M059J (cell line): ENCODE data around the gene OVCA2. TPM values are rescaled to one million over a fixed set of nuclear protein-coding genes. Genes with fewer than 3 reads are reported as not detected.

Experiments
- DNase-seq: peaks from one replicate; pipeline ENCODE4 v3.0.0-alpha.2; 2012; ENCODE audit warnings: low read depth
- total RNA-seq: library from RNA; depleted of rRNA; stranded (reverse); fragments of >200 nt; shearing (Covaris generic); gene quantifications from 2 replicates; pipeline ENCODE4 v1.2.3, GENCODE V29; 2014; rRNA removed

Gene OVCA2
- total RNA-seq, 1 experiment from 2014 or later = 18.9 TPM

- DNase-seq = peak; percentile 65
Observed at GRCh38 chr17:2084766-2085647, 43.2 kb downstream of the OVCA2 start.

GRCh38 chr17:2085648-2085949, 43.8 kb downstream of the OVCA2 start:
- peak; percentile 67 for DNase-seq

GRCh38 chr17:2086306-2086705, 44.5 kb downstream of the OVCA2 start:
- no peak for DNase-seq

- peak; percentile 68 for DNase-seq
Observed at GRCh38 chr17:2087597-2088211, 45.9 kb downstream of the OVCA2 start.

GRCh38 chr17:2089021-2089422, 47.2 kb downstream of the OVCA2 start:
- no peak for DNase-seq

DNA sequence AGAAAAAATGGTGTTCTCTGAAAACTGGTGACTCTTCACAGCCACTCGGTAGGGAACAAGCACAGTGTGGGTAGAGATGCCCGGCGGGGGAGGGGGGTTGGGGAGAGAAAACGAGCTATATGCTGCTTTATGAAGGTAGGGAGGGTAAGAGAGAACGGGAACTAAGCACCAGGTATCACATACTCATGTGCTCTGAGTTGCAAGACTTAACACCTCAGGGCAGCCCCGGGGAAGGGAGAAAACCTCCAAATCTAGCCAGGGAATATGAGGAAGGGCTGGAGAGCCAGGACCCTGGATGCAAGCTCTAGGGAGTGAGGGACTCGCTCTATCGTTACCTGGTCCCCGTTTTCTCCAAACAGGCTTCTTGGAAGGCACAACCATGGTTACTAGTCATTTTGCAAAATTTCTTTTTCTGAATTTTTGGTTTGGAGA, 48.4 kb downstream of the OVCA2 start:
- no peak for DNase-seq

- peak; percentile 92 for DNase-seq
Observed at GRCh38 chr17:2090804-2091534, 49.1 kb downstream of the OVCA2 start.

- no peak for DNase-seq
Observed at GRCh38 chr17:2092253-2092652, 50.4 kb downstream of the OVCA2 start.

Other genes starting within 250 kb of the OVCA2 start
- gene SMYD4, start 212.1 kb upstream of the OVCA2 start, total RNA-seq = 6.7 and 11.3 TPM in 2 replicates
- 26.5 and 42.5 TPM in 2 replicates for gene RPA1, start 212.0 kb upstream of the OVCA2 start, total RNA-seq
- gene RTN4RL1, start 16.7 kb upstream of the OVCA2 start, total RNA-seq = 0.12 and 0.67 TPM in 2 replicates
- 28.0 and 29.5 TPM in 2 replicates for gene DPH1, start 11.9 kb upstream of the OVCA2 start, total RNA-seq
- gene HIC1, start 13.1 kb downstream of the OVCA2 start, total RNA-seq = 2.2 and 3.7 TPM in 2 replicates